GM21390 (cell line): Measurements from ENCODE around the gene PIK3R2.

ENCODE experiments used
- ATAC-seq: cut with Tn5 transposase; IDR thresholded peaks from one replicate; pipeline ENCODE4 v1.9.1; 2021; ENCODE audit not compliant: unreplicated experiment

The PIK3R2 gene

GRCh38 chr19:18122860-18123795 lies 29.8 kb upstream of the PIK3R2 start:
- ATAC-seq, result no peak

- ATAC-seq, result no peak
Observed at GRCh38 chr19:18123819-18124218, 29.1 kb upstream of the PIK3R2 start.

GRCh38 chr19:18126097-18126496 lies 26.9 kb upstream of the PIK3R2 start:
- no peak for ATAC-seq

- no peak for ATAC-seq
Observed at GRCh38 chr19:18128044-18128443, 24.9 kb upstream of the PIK3R2 start.

GRCh38 chr19:18128805-18129204 lies 24.2 kb upstream of the PIK3R2 start:
- no peak for ATAC-seq

- ATAC-seq, result no peak
Observed at GRCh38 chr19:18130523-18131242, 22.3 kb upstream of the PIK3R2 start.

GRCh38 chr19:18131841-18132596 lies 20.9 kb upstream of the PIK3R2 start:
- ATAC-seq, result no peak

GRCh38 chr19:18135712-18136584 lies 17.0 kb upstream of the PIK3R2 start:
- ATAC-seq, result no peak

GRCh38 chr19:18137242-18137641 lies 15.7 kb upstream of the PIK3R2 start:
- no peak for ATAC-seq

GRCh38 chr19:18137657-18138339 lies 15.2 kb upstream of the PIK3R2 start:
- no peak for ATAC-seq

- no peak for ATAC-seq
Observed at GRCh38 chr19:18140473-18140872, 12.5 kb upstream of the PIK3R2 start.

GRCh38 chr19:18141031-18141430 lies 11.9 kb upstream of the PIK3R2 start:
- ATAC-seq, result no peak

- ATAC-seq, result no peak
Observed at GRCh38 chr19:18143902-18144301, 9.1 kb upstream of the PIK3R2 start.

GRCh38 chr19:18144361-18144760 lies 8.6 kb upstream of the PIK3R2 start:
- no peak for ATAC-seq

- no peak for ATAC-seq
Observed at GRCh38 chr19:18144906-18145305, 8.1 kb upstream of the PIK3R2 start.

- ATAC-seq, result no peak
Observed at GRCh38 chr19:18145391-18145999, 7.5 kb upstream of the PIK3R2 start.

GRCh38 chr19:18147396-18147795 lies 5.6 kb upstream of the PIK3R2 start:
- no peak for ATAC-seq

GRCh38 chr19:18149596-18149975 lies 3.4 kb upstream of the PIK3R2 start:
- ATAC-seq, result no peak

- no peak for ATAC-seq
Observed at GRCh38 chr19:18150776-18151624, 2.0 kb upstream of the PIK3R2 start.
